ENCODE measurements around the gene LPCAT3.

Gene LPCAT3

GRCh38 chr12:6965714-6966113 is 52.6 kb downstream of the LPCAT3 start:
- peaks cover 29% of the 10 kb centered on the region for H3K79me2 ChIP-seq (ENCODE audit: control insufficient read depth, low read length)
- H3K27me3 ChIP-seq (ENCODE audit: control insufficient read depth, low read length), result peaks cover 19% of the 10 kb centered on the region
- H3K4me2 ChIP-seq (ENCODE audit: low read length), result no peak overlapping the region
- H3K9me2 ChIP-seq (replicated peaks; ENCODE audit: control insufficient read depth, low read length), result no peaks in the 10 kb centered on the region
- peaks cover 46% of the 10 kb centered on the region for H3K4me1 ChIP-seq (ENCODE audit: control insufficient read depth, low read length)
- peaks cover 62% of the 10 kb centered on the region for H3K36me3 ChIP-seq (ENCODE audit: control insufficient read depth, low read length)
- no peak overlapping the region for H3K4me3 ChIP-seq (ENCODE audit: low read length)
- peaks cover 16% of the 10 kb centered on the region for H4K20me1 ChIP-seq (ENCODE audit: control insufficient read depth, insufficient read depth, low read depth, low read length)
- H3K27ac ChIP-seq (ENCODE audit: low read depth, low read length), result no peak overlapping the region
- H3K9me3 ChIP-seq (ENCODE audit: control insufficient read depth, insufficient read depth, low read length), result no peaks in the 10 kb centered on the region
- TF ChIP-seq, protein P1, sequence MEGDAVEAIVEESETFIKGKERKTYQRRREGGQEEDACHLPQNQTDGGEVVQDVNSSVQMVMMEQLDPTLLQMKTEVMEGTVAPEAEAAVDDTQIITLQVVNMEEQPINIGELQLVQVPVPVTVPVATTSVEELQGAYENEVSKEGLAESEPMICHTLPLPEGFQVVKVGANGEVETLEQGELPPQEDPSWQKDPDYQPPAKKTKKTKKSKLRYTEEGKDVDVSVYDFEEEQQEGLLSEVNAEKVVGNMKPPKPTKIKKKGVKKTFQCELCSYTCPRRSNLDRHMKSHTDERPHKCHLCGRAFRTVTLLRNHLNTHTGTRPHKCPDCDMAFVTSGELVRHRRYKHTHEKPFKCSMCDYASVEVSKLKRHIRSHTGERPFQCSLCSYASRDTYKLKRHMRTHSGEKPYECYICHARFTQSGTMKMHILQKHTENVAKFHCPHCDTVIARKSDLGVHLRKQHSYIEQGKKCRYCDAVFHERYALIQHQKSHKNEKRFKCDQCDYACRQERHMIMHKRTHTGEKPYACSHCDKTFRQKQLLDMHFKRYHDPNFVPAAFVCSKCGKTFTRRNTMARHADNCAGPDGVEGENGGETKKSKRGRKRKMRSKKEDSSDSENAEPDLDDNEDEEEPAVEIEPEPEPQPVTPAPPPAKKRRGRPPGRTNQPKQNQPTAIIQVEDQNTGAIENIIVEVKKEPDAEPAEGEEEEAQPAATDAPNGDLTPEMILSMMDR (IDR thresholded peaks at IDR 0.05; ENCODE audit: low read depth, low read length, poor library complexity, severe bottlenecking), result no peak
- no peak for TF ChIP-seq EZH2phosphoT487 (IDR thresholded peaks at IDR 0.05; ENCODE audit: borderline replicate concordance, low read length)
- H3F3A ChIP-seq (ENCODE audit: control insufficient read depth, insufficient read depth), result peaks cover 39% of the 10 kb centered on the region

DNA sequence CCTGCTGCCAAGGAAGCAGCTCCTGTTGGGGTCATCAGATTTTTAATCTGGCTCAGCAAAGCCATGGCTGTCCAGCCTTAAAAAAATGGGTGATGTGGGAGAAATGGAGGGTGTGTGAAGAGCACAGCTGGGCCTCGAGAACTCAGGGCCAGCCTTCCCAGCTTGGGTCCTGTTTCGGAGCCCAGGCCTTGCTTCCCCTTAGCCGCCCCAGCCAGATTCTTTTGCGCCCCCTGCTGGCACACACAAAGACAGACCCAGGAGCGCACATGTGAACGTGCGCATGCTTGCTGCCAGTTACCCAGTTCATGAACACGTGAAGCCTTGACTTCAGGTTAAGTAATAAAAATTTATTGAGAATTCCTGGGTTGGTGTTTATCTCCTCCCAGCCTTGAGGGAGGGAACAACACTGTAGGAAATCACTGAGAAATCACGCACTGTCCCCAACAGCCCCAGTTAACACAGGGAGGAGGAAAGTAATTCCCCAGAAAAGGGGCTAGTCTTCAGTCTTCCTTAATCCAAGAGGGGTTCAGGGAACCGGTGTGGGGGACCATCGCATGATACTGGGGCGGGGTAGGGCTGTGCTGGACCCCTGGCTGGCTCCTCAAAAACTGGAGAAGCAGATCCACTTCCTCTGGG is 53.1 kb downstream of the LPCAT3 start:
- Histone ChIP-seq H3K4me1 (ENCODE audit: control insufficient read depth, low read length) (peaks cover 51% of the 10 kb centered on the region), H3K36me3 (ENCODE audit: control insufficient read depth, low read length) (peaks cover 60% of the 10 kb centered on the region), H3K27ac (ENCODE audit: low read depth, low read length) (no peak overlapping the region)

DNA sequence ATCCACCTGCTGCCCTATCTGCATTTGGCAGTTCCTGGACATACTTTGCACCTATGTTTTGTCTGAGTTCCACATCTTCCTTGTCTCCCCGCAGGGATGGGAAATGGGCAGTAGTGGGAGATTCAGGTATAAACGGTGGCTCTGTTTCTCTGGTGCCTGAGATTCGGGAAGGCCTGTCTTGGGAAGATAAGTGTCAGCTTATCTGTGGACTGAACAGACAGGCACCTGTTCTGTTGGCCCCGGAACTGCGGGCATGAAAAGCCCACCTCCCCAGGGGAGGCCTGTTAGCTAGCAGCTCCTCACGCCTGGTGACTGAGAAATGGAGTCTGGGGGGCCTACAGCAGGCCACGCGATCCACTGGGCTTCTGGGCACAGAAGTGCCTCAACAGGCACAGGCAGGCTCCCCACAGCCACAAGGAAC is 53.7 kb downstream of the LPCAT3 start:
- H3K79me2 ChIP-seq (ENCODE audit: control insufficient read depth, low read length), result peaks cover 20% of the 10 kb centered on the region
- no peak overlapping the region for H3K27ac ChIP-seq (ENCODE audit: low read depth, low read length)
- H3K36me3 ChIP-seq (ENCODE audit: control insufficient read depth, low read length), result peaks cover 55% of the 10 kb centered on the region
- H4K20me1 ChIP-seq (ENCODE audit: control insufficient read depth, insufficient read depth, low read depth, low read length), result peaks cover 16% of the 10 kb centered on the region
- H3F3A ChIP-seq (ENCODE audit: control insufficient read depth, insufficient read depth), result peaks cover 39% of the 10 kb centered on the region
- peaks cover 57% of the 10 kb centered on the region for H3K4me1 ChIP-seq (ENCODE audit: control insufficient read depth, low read length)
- no peaks in the 10 kb centered on the region for H3K9me3 ChIP-seq (ENCODE audit: control insufficient read depth, insufficient read depth, low read length)
- 0 out of 2 replicates have a peak overlapping the region, but pooled peaks have one; percentile 5 for H3K4me2 ChIP-seq (ENCODE audit: low read length)
- no peak for TF ChIP-seq EZH2phosphoT487 (IDR thresholded peaks at IDR 0.05; ENCODE audit: borderline replicate concordance, low read length)
- TF ChIP-seq, protein P1 (IDR thresholded peaks at IDR 0.05; ENCODE audit: low read depth, low read length, poor library complexity, severe bottlenecking), result no peak
- no peak overlapping the region for H3K4me3 ChIP-seq (ENCODE audit: low read length)
- peaks cover 30% of the 10 kb centered on the region for H3K27me3 ChIP-seq (ENCODE audit: control insufficient read depth, low read length)
- H3K9me2 ChIP-seq (replicated peaks; ENCODE audit: control insufficient read depth, low read length), result no peaks in the 10 kb centered on the region

More for the DNA sequence above, 53.1 kb downstream of the LPCAT3 start:
- Histone ChIP-seq H3K27me3 (ENCODE audit: control insufficient read depth, low read length) (peaks cover 25% of the 10 kb centered on the region), H3K9me2 (replicated peaks; ENCODE audit: control insufficient read depth, low read length) (no peaks in the 10 kb centered on the region), H3K79me2 (ENCODE audit: control insufficient read depth, low read length) (peaks cover 25% of the 10 kb centered on the region), H4K20me1 (ENCODE audit: control insufficient read depth, insufficient read depth, low read depth, low read length) (peaks cover 16% of the 10 kb centered on the region), H3F3A (ENCODE audit: control insufficient read depth, insufficient read depth) (peaks cover 39% of the 10 kb centered on the region), H3K9me3 (ENCODE audit: control insufficient read depth, insufficient read depth, low read length) (no peaks in the 10 kb centered on the region), H3K4me3 (ENCODE audit: low read length) (no peak overlapping the region), H3K4me2 (ENCODE audit: low read length) (0 out of 2 replicates have a peak overlapping the region, but pooled peaks have one; percentile 5)
- no peak for TF ChIP-seq EZH2phosphoT487 (IDR thresholded peaks at IDR 0.05; ENCODE audit: borderline replicate concordance, low read length)
- TF ChIP-seq, protein P1 (IDR thresholded peaks at IDR 0.05; ENCODE audit: low read depth, low read length, poor library complexity, severe bottlenecking), result peak; percentile 95

Measured in DOHH2 (cell line).